Measurements from ENCODE around the gene GARIN5B. TPM values are rescaled to one million over a fixed set of nuclear protein-coding genes. Genes with fewer than 3 reads are reported as not detected.
A peak's percentile ranks its signal among the peaks of the same experiment; 100 is the strongest.

The GARIN5B gene
- total and polyA plus RNA-seq, 2 donors (not counting 1 experiment from before 2014, with no cell fraction given): not detected

GRCh38 chr19:55340784-55341147 is 22.3 kb downstream of the GARIN5B start:
- POLR2A ChIA-PET: interaction anchor here (0.7 kb wide), 1 partner anchor 254 kb away, joined by 8 read pairs; no protein-coding TSS in a partner anchor
- CTCF ChIA-PET: no interaction called here
- Histone ChIP-seq H3K4me1 (ENCODE audit: control insufficient read depth in 2 of 2, insufficient read depth in 2 of 2, low read length in 2 of 2) (peaks cover 16 to 28% of the 10 kb centered on the region in 2 donors), H3K4me3 (ENCODE audit: control extremely low read depth in 1 of 5, extremely low read depth in 1 of 5, insufficient read depth in 1 of 5, low read depth in 2 of 5, low read length in 4 of 5) (peak overlapping the region in 4 of 5 experiments; percentile 15 to 81 (median 59)), H3K27me3 (replicated peaks in 1 of 4; ENCODE audit: control extremely low read depth in 1 of 4, control insufficient read depth in 3 of 4, insufficient read depth in 4 of 4, low read length in 3 of 4) (peaks cover 0 to 23% (median 9%) of the 10 kb centered on the region in 4 experiments), H4K20me1 (ENCODE audit: control insufficient read depth, insufficient read depth, low read length, poor library complexity, severe bottlenecking) (no peaks in the 10 kb centered on the region), H3K79me2 (ENCODE audit: control insufficient read depth, insufficient read depth, low read length) (peaks cover 17% of the 10 kb centered on the region), H3K27ac (ENCODE audit: low read length in 2 of 2) (no peak overlapping the region), H3K9me3 (ENCODE audit: control extremely low read depth in 1 of 3, control insufficient read depth in 2 of 3, insufficient read depth in 1 of 3, low read length in 2 of 3) (peaks cover 0 to 7% (median 0%) of the 10 kb centered on the region in 3 donors), H2AFZ (ENCODE audit: insufficient read depth, low read depth, low read length, poor library complexity, severe bottlenecking) (peak overlapping the region; percentile 38), H3K4me2 (replicated peaks; ENCODE audit: low read depth, low read length, poor library complexity, severe bottlenecking) (peak overlapping the region; percentile 99), H3K9ac (ENCODE audit: low read length) (peak overlapping the region; percentile 74), H3K36me3 (replicated peaks in 1 of 2; ENCODE audit: control extremely low read depth in 1 of 2, control insufficient read depth in 1 of 2, extremely low read depth in 1 of 2, insufficient read depth in 2 of 2, low read length in 1 of 2) (peaks cover 0 to 10% of the 10 kb centered on the region in 2 experiments)
- TF ChIP-seq, protein P1, sequence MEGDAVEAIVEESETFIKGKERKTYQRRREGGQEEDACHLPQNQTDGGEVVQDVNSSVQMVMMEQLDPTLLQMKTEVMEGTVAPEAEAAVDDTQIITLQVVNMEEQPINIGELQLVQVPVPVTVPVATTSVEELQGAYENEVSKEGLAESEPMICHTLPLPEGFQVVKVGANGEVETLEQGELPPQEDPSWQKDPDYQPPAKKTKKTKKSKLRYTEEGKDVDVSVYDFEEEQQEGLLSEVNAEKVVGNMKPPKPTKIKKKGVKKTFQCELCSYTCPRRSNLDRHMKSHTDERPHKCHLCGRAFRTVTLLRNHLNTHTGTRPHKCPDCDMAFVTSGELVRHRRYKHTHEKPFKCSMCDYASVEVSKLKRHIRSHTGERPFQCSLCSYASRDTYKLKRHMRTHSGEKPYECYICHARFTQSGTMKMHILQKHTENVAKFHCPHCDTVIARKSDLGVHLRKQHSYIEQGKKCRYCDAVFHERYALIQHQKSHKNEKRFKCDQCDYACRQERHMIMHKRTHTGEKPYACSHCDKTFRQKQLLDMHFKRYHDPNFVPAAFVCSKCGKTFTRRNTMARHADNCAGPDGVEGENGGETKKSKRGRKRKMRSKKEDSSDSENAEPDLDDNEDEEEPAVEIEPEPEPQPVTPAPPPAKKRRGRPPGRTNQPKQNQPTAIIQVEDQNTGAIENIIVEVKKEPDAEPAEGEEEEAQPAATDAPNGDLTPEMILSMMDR (IDR thresholded peaks at IDR 0.05): no peak
- no peak for TF ChIP-seq EZH2 (IDR thresholded peaks at IDR 0.05; ENCODE audit: borderline replicate concordance, insufficient read depth, low read depth, low read length, poor library complexity, severe bottlenecking)
- H3K9me3 Mint-ChIP-seq (ENCODE audit: insufficient read depth): no peaks in the 10 kb centered on the region
- H3K4me3 Mint-ChIP-seq: peak overlapping the region; percentile 84
- intact Hi-C loops (cut with micrococcal nuclease): no loop called here
- peaks cover 16% of the 10 kb centered on the region for H3K27me3 Mint-ChIP-seq
- H3K4me1 Mint-ChIP-seq: peaks cover 20% of the 10 kb centered on the region
- H3K27ac Mint-ChIP-seq: no peak overlapping the region
- ATAC-seq (ENCODE audit: low read depth) (no peak), DNase-seq (no peak)
- 2% methylated on average over 17 of the region's 24 CpGs for WGBS (ENCODE audit: insufficient coverage)

All from B cell (primary cell).